Astrocyte (in vitro differentiated cells and primary cell): ENCODE data around the gene CD44.
"Not testable (repeated sequence)": the region's sequence is repeated elsewhere in the genome, so short reads cannot be mapped to it uniquely, and the experiment has no call there.

Source experiments
- CTCF ChIP-seq: IDR thresholded peaks from 2 replicates; pipeline ENCODE4 v1.5.1; 2011; ENCODE audit warnings: low read depth, mild to moderate bottlenecking, inconsistent platforms, low read length, moderate library complexity; ENCODE audit not compliant: insufficient read depth
- EZH2 ChIP-seq: IDR thresholded peaks from 2 replicates; pipeline ENCODE4 v1.6.1; 2012; ENCODE audit warnings: mild to moderate bottlenecking, low read length, inconsistent platforms; ENCODE audit not compliant: insufficient read depth

- not testable (repeated sequence) for TF ChIP-seq CTCF, EZH2
Observed at GRCh38 chr11:35090991-35091390, 48.0 kb upstream of the CD44 start.
